Measurements from ENCODE around the gene MORC1.

The MORC1 gene

DNA sequence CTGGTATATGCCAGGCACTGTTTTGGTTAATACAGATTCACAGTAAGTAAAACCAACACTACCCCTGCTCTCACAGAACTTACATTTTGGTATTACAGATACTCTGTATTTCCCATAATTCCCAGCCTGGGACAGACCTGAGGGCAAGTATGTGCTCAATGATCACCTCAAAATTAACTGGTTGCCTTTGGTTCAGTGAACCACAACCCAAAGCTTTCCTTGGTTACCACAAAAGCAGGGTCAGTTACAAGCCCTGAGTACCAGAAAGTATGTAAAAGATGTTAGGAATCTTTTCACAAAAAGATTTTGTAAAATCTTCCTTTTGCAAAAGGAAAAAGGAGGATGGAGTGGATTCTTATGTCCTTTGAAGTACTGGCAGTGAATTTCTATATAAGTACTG lies 92.0 kb downstream of the MORC1 start:
- DNase-seq (ENCODE audit: low read depth in 2 of 2): no peak

DNA sequence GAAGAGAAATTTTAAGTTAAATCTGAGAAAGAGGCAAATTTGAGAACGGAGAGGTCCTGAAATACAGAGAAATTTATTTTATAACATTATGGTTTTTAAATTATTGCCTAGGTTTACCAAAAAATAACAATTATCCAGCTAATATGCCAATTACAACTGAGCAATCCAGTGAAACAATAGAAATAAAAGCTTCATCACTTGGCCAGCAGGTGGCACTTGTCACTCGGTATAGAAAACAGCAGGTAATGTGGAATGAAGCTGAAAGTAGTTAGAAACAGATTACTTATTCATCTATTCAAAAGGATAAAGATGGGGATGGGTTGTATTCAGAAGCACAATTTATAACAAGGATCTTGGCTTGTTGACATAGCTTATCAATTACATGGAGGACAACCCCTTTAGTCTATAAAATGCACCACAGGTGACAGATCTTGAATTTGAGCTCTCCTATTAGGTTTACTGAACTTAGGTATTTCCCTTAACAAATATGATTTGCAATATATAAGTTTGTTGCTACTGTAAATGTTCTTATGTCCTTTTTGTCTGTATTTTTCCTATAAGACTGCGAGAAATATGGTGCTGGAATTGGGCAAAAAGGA lies 94.2 kb downstream of the MORC1 start:
- DNase-seq (ENCODE audit: low read depth in 2 of 2): peak in 1 of 2 donors; percentile 5

DNA sequence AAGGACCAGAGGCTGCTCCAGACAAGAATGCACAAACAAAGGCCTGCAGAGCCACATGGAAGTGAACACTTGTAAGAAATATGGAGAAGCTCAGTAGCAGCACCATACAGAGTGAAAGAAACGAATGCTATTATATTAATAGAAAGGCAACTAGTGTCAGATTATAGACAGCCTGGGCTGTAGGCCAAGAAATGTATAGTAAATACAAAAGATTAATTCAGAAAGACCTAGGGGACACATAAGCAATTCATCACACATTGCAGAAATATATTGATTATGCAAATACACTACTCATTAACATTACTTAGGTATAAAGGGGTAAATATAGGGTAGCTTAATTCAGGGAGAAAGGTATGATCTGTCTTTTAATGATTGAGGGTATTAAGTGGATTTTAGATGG lies 94.8 kb downstream of the MORC1 start:
- no peak for DNase-seq (ENCODE audit: low read depth in 2 of 2)

DNA sequence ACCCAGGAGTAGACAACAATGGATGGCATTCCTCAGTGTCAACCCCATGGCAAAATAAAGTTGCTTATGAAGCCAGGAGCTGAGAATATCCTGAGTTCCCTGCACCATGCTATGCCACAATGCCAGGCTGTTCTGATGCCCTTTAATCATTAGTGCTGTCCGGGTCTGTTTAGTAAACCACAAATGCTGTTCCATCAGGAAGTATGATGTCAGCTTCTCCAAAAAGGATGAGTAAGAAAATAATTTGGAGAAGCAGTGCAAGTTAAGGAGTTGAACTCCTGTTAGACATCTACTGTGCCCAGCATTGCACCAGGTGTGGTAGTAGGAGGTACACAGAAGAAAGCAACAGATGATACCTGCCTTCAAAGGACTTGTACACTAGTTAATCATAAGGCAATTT lies 96.4 kb downstream of the MORC1 start:
- DNase-seq (ENCODE audit: low read depth in 2 of 2): no peak

DNA sequence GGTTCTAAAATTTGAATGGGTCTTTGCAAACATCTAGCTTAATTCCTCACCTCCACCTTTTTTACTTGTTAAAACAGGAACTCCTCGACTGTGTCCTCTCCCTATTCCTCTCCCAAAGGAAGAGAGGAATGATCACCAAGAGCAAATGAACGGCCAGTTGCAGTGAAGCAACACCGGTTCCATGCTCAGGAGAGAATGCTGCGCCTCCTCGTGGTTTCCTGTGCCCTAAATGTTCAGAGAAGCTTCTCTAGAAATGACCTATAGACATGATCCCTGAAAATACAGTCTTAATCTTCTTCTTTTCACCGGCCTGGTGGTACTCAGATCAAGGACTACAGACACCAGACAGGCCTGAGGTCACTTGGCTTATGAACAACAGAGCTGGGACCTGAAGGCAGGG lies 99.1 kb downstream of the MORC1 start:
- no peak for DNase-seq (ENCODE audit: low read depth in 2 of 2)

DNA sequence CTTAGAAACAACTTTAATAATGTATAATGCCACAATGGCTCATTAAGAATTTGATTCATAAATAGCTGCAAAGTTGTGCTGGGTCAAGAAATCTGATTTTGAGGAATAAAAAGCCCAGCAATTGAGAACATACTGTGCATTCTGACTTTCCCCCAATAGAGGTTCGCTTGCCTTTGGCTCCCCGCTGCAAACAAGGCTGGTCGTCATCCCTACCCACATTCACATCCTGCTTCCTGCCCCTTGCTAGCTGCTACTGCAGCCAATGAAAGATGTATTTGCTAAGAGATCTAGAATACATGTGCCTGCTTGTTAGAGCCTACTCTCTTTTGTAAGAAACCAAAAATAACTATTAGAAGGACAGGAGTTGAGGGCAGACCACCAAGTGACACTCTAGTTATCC lies 112.5 kb downstream of the MORC1 start:
- no peak for DNase-seq (ENCODE audit: low read depth in 2 of 2)

DNA sequence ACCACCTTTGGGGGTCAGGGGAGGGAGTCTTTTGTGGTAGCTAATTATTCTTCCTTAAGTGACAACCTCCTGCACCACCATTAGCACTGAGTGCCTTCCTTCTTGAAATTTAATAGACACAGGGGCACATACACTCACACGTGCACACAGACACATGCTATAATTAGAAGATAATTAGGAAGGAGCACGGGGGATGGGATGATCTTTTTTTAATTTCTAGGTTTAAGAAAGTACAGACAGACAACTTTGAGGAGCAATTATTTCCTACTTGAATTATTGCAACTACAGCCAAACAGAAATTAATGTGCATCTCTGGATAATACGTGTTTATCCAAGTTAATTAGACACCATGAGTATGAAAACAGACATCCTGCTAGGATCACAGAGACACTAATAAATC lies 119.5 kb downstream of the MORC1 start:
- DNase-seq (ENCODE audit: low read depth in 2 of 2): no peak

DNA sequence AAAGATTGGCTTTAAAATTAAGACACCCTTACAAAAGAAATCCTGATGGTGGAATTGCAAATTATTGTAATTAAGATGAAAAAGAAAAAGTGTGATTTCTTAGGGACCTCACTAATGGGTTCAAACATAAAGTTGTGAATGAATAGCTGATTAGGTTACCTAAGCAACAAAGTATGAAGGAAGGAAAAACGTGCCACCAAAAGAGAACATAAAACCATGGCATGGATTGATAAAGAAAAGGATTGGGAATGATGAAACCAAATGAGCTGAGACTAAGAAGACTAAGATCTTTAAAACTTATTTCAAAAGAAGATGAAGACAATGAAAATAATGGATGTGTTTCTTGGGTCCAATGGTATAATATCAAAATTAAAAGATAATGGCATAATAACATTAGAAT lies 132.1 kb downstream of the MORC1 start:
- DNase-seq (ENCODE audit: low read depth in 2 of 2): no peak

DNA sequence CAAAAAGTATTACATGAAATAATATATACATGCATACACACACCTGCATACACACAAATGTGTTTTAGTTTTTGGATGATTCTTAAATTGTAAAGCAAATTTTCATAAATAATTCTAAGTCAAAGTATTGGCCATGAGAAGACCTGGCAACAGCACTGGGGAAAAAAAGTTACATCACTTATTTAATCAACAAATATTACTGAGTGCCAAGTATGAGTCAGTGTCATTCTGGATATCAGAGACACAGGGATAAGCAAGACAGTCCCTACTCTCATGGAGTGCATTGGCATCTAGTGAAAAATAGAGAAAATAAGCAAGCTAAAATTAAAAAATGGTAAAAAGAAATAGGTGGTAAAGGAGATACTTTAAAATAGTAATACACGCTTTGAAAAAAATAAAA lies 134.9 kb downstream of the MORC1 start:
- DNase-seq (ENCODE audit: low read depth in 2 of 2): no peak

DNA sequence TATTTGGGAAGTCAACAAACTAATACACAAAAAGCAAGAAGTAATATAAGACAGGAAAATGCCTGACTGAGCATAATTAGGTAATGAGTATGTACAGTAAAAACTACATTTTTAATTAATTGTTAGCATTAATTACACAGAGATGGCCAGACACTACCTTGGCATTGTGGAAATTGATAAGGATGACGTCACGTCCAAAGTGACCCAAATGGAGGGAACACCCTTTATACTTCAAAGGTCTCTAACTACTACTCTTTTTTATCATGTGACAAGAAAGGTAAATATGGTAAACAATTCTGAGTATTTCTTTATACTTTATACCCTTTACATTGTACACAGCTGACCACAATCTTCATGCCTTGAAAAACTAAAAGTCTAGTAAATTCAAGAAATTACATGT lies 141.9 kb downstream of the MORC1 start:
- no peak for DNase-seq (ENCODE audit: low read depth in 2 of 2)

DNA sequence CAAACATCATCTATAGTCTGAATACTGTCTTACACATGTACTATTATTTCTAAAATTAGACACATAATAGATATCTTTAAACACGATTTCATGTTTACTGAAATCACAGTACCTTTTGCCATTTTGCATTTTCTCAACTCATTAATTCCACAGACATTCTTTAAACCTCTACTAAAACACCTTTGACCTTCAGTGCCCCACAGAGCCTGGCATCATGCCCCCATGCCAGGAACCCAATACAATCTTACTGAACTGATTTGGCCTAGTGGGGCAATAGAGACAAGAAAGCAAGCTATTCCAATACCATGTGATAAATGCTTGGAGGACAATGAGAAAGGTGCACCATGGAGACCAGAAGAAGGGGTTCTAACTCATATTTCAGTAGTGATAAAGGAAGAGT lies 144.9 kb downstream of the MORC1 start:
- no peak for DNase-seq (ENCODE audit: low read depth in 2 of 2)

DNA sequence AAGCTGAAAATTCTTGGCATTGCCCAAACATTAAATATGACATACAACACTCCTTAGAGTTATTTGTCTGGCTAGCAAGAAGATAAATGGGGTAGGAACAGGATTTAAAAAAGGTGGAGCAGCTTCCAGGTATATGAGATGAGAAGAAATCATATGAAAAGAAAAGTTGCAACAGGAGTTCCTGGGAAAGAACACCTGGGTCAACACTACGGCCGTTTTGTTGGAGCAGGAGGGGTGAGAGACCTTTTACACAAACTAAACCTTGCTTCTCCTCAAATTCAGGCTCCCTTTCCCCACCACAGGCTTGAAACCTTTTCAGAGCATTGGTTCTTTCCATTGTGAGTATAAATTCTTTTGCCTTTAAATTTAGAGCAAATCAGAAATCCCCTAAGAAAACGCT lies 145.5 kb downstream of the MORC1 start:
- DNase-seq (ENCODE audit: low read depth in 2 of 2): no peak

DNA sequence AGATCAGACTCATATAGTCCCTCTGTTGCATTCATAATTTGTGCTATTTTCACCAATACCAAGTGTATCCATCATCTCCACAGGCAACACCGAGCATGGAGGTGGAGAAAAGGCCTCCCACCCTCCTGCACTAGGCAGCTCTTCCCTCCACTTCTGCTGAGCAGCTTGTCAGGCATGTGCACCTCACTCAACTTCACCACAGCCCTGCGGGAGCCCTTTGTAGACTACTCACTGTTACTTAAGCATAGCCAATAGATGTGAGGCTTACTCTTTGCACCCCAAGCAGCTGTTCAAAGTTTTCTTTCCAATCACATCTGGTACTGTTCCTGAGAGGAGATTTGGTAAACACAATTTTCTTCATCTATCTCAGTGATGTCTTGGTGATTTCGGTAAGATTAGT lies 147.4 kb downstream of the MORC1 start:
- no peak for DNase-seq (ENCODE audit: low read depth in 2 of 2)

DNA sequence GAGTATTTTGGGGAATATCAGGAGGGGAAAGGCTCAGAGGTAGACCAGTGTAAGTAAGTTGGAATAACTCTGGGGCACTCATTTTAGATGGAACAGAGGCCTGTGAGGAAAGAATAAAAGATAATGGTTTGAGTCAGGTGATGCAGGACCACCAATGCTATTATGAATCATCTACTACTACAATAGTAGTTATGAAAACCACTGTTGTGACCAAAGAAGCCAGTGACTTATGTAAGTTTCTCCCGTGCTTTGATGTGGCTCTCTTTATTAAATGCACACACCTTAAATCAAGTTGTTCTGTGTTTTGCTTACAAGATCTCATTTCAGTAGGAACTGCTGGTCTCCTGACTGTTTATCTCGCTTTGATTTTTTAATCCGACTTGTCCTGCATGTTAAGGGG lies 151.2 kb downstream of the MORC1 start:
- no peak for DNase-seq (ENCODE audit: low read depth in 2 of 2)

DNA sequence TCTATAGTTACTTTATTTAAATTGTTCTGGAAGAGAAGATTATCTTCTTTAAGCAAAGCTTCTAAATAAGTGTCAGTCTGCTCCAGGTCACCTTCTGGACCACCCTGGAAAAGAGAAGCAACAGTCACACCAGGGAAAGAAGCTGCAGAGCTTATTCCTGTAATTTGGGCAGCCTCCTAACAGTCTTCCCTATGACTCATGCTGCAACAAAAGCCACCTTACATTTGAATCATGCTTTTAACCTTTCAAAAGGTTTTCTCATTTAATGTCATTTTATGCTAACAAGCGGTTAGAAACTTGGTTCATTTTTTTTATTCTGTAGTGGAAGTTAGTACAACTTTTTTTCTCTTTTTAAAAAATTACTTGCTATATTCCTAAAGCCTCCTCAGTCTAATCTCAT lies 158.9 kb downstream of the MORC1 start:
- DNase-seq (ENCODE audit: low read depth in 2 of 2): no peak

DNA sequence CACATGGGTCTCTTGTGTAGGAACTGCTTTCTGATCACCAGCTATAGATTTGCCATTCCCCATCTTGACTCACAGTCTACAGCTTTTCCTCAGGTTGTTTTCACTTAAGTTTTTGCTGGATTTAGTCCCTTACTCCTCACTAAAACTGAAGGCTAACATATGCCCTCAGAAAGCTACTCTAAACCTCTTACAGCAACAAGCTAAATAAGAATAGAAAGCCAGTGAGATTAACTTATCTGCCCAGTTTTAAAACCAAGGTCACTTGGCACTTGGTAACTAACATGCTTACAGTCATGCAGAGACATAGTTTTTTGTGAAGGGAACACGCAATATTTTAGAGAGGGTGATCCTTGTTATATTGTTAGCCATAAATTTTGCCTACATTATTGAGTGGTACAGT lies 164.2 kb downstream of the MORC1 start, which contains the start of gene GUCA1C:
GUCA1C (minus strand) TSS at position 180 of the 400 bp plus-strand sequence; CDS start at position 63, 117 bp downstream.
- DNase-seq (ENCODE audit: low read depth in 2 of 2): no peak

DNA sequence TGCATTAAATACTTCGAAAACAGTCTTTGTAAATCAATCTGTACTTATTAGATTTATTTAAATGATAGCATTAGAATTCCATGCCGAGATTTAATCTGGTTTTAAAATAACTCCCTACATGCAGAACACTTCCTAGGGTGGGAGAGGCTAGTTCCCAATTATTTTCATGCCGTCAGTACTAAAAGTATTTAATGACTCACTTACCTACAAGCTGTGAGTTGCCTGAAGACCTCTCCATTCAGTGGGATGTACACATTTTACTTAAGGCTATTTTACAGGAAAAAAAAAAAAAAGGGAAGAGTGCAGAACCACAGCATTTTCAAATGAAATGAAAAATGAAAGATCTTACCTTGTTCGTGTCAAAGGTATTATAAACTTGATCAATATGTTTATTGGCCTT lies 164.7 kb downstream of the MORC1 start:
- DNase-seq (ENCODE audit: low read depth in 2 of 2): no peak

DNA sequence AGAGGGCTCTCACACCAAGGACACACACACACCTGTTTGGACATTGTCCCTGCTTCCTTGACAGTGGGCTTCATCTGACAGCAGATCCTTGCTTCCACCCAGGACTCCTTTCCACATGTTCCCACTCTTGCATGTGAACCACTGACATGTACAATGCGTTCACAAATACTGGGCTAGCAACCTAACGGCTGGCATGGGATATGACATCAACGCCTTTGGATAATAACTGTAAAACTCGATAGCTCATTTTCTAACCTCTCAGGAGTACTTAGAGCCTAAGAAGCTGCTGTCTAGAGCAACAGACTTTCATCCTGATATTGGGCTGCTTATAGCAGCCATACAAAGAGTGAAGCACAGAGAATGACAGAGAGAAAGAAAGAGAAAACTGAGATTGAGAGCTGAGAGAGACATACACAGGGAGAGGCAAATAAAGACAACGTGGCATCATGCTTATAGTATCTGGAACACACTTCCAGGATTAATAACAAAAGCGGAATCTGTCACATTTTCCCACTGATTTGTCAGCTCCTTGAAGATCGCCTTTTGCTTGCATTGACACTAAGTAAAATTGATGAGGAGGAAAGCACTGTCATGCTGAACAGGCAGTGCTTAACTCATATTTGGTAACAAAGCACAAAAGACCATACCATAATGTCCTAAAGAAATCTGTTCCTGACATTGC lies 166.0 kb downstream of the MORC1 start:
- no peak for DNase-seq (ENCODE audit: low read depth in 2 of 2)

DNA sequence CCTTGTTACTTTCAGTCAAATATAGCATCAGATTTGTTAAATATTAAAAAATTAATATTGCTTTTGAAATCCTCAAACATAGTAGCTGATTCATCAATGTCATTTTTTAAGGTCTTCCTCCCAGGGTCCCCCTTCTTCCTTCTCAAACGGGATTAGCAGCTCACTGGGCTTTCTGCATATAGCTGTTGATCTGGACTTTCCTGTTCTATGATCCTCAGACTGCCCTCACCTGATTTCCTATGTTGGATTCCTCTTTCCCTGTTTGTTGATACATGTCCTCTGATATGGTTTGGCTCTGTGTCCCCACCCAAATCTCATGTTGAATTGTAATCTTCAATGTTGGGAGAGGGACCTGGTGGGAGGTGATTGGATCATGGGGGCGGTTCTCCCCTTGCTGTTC lies 170.1 kb downstream of the MORC1 start:
- no peak for DNase-seq (ENCODE audit: low read depth in 2 of 2)

DNA sequence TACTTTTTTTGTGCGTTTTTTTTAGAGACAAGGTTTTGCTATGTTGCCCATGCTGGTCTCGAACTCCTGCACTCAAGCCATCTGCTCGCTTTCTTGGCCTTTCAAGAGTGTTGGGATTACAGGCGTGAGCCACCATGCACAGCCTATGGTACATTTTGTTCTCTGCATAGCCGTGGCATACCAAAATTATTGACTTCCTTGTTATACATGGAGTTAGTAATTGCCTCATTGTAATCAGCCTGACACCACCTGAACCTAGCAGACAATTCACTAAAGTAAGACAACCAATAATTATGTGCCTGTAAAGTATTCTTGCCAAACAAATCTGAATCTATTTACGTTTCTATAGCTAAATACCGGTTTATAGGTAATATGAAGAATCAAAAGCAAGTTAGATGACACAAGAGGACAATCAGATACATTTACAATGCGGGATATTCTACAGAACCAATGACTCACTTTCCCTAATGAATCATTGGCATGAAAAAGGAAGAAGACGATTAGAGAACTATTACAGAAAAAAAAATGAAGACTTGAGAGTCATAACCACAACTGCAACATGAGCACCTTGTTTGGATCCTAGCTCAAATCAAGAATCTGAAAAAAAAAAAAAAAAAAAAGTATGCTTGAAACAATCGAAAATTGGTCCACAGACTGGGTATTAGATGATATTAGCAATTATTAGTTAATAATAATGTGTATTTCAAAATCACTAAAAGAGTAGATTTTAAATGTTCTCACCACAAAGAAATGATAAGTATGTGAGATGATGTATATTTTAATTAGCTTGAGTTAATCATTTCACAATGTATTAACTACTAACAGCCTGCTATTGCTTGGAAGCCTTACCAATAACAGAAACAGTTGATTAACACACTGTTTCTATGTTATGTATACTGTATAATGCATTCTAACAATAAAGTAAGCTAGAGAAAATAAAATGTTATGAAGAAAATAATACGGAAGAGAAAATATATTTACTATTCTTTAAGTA lies 171.3 kb downstream of the MORC1 start:
- no peak for DNase-seq (ENCODE audit: low read depth in 2 of 2)

DNA sequence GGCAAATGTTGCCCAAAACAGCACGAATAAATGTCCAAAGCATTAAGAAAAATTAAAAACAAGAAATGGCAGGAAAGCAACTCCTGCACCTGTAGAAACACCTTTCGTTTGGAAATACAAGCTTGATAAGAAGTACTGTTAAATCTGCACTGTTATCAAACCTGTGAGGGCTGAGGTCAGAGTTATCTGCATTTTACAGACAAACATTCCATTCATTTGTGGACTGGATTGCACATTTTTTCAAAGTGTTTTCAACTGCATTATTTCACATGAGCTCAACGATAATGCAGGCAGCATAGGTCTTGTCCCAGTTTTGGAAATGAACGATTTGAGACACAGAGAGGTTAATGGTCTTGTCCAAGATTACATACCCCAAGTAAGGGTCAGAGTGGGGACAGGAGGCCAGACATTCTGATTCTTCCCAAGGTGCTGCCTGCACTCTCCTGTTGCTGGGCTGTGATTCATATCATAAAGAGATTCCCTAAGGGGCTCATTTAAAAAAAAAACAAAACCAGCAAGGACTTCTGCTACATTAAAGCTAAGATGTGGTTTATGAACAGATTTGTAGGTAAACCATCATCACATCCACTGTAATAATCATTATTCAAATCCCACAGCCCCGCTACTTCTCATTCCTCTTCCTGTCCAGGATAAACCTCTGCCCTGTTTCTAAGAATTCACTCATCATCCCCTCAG lies 177.2 kb downstream of the MORC1 start:
- DNase-seq (ENCODE audit: low read depth in 2 of 2): no peak

DNA sequence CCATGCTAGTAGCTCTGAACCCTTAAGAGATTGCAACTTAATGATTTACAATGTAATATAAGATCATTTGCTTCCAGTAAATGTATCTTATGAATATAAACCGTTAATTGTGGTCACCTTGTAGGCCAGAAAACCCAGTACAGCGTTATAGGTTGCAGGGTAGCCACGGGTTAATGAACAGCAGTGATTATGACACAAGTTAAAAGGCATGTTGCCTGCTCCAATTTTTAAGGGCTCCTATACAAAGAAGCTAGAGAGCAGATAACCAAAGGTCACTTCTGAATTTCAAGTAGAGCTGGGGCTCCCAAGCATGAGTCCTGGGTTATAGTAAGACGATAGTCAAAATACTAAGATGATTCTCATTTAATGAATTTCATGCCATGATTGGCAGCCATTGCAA lies 177.8 kb downstream of the MORC1 start:
- no peak for DNase-seq (ENCODE audit: low read depth in 2 of 2)
